ENCODE measurements around the gene ANTXR1.
A peak's percentile ranks its signal among the peaks of the same experiment; 100 is the strongest.

The ANTXR1 gene

GRCh38 chr2:69013142-69013839 is at the start of gene ANTXR1:
Gene ANTXR1 (plus strand): TSS chr2:69013179. CDS start chr2:69013500, 321 bp downstream.
- peak; percentile 60 for DNase-seq

- no peak for DNase-seq
Observed at GRCh38 chr2:68964282-68964681, 48.7 kb upstream of the ANTXR1 start.

- no peak for DNase-seq
Observed at GRCh38 chr2:68968221-68968620, 44.8 kb upstream of the ANTXR1 start.

- no peak for DNase-seq
Observed at GRCh38 chr2:68969736-68970490, 43.1 kb upstream of the ANTXR1 start.

GRCh38 chr2:68970566-68971265 is 42.3 kb upstream of the ANTXR1 start:
- DNase-seq, result no peak

GRCh38 chr2:68971591-68972231 is 41.3 kb upstream of the ANTXR1 start:
- no peak for DNase-seq

GRCh38 chr2:68974251-68974650 is 38.7 kb upstream of the ANTXR1 start, which contains the start of gene GKN1:
Gene GKN1 (plus strand): TSS chr2:68974636. CDS start chr2:68974678, 42 bp downstream.
- DNase-seq, result no peak

- no peak for DNase-seq
Observed at GRCh38 chr2:68974946-68975665, 37.9 kb upstream of the ANTXR1 start.

- no peak for DNase-seq
Observed at GRCh38 chr2:68975844-68976243, 37.1 kb upstream of the ANTXR1 start.

- DNase-seq, result no peak
Observed at GRCh38 chr2:68977453-68977852, 35.5 kb upstream of the ANTXR1 start.

- DNase-seq, result no peak
Observed at GRCh38 chr2:68978098-68978497, 34.9 kb upstream of the ANTXR1 start.

GRCh38 chr2:68980956-68981355 is 32.0 kb upstream of the ANTXR1 start:
- DNase-seq, result no peak

GRCh38 chr2:68987021-68987503 is 25.9 kb upstream of the ANTXR1 start:
- no peak for DNase-seq

GRCh38 chr2:68989035-68989434 is 23.9 kb upstream of the ANTXR1 start:
- no peak for DNase-seq

GRCh38 chr2:68992341-68992740 is 20.6 kb upstream of the ANTXR1 start:
- no peak for DNase-seq

GRCh38 chr2:68992933-68993332 is 20.0 kb upstream of the ANTXR1 start:
- DNase-seq, result no peak

- no peak for DNase-seq
Observed at GRCh38 chr2:68993660-68994059, 19.3 kb upstream of the ANTXR1 start.

- DNase-seq, result no peak
Observed at GRCh38 chr2:68994864-68995263, 18.1 kb upstream of the ANTXR1 start.

- DNase-seq, result no peak
Observed at GRCh38 chr2:68995916-68996315, 17.1 kb upstream of the ANTXR1 start.

GRCh38 chr2:68997401-68997800 is 15.6 kb upstream of the ANTXR1 start:
- no peak for DNase-seq

GRCh38 chr2:69001879-69002278 is 11.1 kb upstream of the ANTXR1 start:
- DNase-seq, result no peak

GRCh38 chr2:69003731-69004130 is 9.2 kb upstream of the ANTXR1 start:
- DNase-seq, result no peak

All from activated CD8-positive, alpha-beta memory T cell treated with anti-CD3 and anti-CD28 coated beads, Interleukin-2, amount 50 U/mL, for 48 hours (primary cell).